Measurements from ENCODE around the gene FXN.
"Not testable (repeated sequence)": the region's sequence is repeated elsewhere in the genome, so short reads cannot be mapped to it uniquely, and the experiment has no call there.

Gene FXN

DNA sequence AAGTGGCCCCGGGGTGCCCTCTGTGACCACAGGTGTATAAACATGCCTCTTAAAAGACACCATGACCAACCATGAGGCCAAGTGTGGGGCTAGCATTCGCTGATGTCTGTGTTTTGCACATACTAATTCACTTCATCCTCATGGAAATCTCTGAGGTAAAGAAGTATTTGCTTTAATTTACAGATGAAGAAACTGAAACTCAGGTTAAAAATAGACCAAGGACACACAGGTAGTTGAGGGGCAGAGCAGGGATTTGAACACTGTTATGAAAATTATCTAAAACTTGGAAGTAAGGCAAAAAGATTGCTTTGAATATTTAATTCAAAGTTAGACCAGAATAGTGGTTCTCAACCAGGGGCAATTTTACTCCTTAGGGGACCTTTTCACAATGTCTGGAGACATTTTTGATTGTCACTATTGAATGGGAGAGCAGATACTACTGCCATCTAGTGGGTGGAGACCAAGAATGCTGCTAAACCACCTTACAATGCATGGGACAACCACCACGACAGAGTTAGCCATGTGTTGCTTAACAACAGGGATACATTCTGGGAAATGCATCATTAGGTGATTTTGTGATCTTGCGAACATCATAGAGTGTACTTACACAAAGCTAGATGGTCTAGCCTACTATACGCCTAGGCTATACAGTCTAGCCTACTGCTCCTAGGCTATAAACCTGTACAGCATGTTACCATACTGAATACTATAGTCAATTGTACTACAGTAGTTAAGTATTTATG is 8.0 kb upstream of the FXN start:
- peak; percentile 21 for DNase-seq

DNA sequence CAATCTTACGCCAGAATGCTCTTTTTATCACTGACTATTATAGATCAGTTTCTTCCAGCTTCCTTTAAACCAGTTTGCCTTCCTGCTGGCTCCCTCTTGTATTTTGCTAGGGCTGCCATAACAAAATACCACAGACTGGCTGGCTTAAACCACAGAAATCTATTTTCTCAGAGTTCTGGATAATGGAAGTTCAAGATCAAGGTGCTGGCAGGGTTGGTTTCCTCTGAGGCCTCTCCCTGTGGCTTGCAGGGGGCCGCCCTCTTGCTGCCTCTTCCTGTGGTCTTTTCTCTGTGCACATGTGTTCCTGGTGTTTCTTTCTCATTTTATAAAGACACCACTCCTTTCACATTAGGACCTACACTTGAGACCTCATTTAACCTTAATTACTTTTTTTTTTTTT is 6.8 kb upstream of the FXN start:
- no peak for DNase-seq

DNA sequence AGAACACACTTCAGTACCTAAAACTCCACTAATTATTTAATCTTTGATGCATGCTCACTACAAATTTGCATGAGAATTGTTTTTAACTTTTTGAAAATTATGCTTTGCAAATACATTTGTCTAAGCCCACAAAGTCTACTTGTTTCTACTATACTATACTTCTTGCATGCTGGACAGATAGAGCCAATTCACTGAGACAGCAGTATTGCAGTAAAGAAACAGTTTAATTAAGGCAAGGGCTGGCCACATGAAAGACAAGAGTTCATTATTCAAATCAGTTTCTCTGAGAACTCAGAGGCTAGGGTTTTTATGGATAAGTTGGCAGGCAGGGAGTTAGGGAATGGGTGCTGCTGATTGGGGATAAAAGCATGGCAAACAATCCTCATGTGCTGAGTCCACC is 6.0 kb upstream of the FXN start:
- DNase-seq: no peak

DNA sequence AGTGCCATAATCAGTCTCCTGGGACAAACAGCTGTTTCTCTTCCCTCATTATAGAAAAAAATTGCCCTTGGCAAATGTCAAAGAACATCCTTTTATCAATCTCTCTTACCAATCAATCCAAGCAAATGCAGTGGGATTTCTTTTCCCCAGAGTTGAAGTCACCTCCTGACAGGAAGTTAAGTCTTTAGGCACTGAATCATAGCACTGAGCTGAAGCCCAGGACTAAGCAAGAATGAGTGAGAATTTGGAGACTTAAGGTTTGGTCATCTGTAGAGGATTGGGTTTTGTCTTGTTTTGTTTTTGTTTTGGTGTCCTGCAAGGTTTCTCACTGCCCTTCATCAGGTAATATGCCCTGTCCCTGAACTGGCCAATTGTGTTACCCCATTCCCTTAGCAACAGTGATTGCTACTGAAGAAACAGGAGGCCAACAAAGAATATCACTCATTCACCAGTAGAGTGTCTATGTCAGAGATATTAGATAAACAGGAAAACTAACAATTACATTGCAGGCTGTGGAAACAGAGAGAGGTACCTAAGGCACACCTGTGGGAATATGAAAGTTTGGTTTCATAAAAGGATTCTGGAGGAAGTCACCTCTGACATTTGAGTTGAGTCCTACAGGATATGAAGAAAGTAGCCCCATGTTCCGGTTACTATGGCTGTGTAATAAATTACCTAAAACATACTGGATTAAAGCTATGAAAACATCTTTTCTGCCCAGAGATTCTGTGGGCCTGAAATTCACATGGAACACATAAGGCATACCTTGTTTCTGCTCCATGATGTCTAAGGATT is 4.5 kb upstream of the FXN start:
- no peak for DNase-seq

DNA sequence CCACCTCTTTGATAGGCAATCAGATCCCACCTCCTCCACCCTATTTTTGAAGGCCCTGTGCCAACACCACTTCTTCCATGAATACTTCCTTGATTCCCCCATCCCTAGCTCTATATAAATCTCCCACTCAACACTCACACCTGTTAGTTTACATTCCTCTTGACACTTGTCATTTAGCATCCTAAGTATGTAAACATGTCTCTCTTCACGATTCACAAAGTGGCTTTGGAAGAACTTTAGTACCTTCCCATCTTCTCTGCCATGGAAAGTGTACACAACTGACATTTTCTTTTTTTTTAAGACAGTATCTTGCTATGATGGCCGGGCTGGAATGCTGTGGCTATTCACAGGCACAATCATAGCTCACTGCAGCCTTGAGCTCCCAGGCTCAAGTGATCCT is 1.5 kb upstream of the FXN start:
- DNase-seq: no peak

DNA sequence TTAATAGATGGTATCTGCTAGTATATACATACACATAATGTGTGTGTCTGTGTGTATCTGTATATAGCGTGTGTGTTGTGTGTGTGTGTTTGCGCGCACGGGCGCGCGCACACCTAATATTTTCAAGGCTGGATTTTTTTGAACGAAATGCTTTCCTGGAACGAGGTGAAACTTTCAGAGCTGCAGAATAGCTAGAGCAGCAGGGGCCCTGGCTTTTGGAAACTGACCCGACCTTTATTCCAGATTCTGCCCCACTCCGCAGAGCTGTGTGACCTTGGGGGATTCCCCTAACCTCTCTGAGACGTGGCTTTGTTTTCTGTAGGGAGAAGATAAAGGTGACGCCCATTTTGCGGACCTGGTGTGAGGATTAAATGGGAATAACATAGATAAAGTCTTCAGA is 757 bp downstream of the FXN start:
- DNase-seq: no peak

DNA sequence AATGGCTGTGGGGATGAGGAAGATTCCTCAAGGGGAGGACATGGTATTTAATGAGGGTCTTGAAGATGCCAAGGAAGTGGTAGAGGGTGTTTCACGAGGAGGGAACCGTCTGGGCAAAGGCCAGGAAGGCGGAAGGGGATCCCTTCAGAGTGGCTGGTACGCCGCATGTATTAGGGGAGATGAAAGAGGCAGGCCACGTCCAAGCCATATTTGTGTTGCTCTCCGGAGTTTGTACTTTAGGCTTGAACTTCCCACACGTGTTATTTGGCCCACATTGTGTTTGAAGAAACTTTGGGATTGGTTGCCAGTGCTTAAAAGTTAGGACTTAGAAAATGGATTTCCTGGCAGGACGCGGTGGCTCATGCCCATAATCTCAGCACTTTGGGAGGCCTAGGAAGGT is 1.2 kb downstream of the FXN start:
- DNase-seq: no peak

DNA sequence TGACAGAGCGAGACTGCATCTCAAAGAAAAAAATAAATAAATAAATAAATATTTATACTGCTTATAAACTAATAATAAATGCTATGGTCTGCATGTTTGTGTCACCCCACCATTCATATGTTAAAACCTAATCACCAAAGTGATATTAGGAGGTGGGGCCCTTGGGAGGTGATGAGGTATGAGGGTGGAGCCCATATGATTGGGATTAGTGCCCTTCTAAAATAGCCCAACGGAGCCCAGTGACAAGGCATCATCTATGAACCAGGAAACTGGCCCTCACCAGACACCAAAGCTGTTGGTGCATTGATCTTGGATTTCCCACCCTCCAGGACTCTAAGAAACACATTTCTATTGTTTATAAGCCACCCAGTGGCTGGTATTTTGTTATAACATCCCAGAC is 5.1 kb downstream of the FXN start:
- DNase-seq: no peak

DNA sequence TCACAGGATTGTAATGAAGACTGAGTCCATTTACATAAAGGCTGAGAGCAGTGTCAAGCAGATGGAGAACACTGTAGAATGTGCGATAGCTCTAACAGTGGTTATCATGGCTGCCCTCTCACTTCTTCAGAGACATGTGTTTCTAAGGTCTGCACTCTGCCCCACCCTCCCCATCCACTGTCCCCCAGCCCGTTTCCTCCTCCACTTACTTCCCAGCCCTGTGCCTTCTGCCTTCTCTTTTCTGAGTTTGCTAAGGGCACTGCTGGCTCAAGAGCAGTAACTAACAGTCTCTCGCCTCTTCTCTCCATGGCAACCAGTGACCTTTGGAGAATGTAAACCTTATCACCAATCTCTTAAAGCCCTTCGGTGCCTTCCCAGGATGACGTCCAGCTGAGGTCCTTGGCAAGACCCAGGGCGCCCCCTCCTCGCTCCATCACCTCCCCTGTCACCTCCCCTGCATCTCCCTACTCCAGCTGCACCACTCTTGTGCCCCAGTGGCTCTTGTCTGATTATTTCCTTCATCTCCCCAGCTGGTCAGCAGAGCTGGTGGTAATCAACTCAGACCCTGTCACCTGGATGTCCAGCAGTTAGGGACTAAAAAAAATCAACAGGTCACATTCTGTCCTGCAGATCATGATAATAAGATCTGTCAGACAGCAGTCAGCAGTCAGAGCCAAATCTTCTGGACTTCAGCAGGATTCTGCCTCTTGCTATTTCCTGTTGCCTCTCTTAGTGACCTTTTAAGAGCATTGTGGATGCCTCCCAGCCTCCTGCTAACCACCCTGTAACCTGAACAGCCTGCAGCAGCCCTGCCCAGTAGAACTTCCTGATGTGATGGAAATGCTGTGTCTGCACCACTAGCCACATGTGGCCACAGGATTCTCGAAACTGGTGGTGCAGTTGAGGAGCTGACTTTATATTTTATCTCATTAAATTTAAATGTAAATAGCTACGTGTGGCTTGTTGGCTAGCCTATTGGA is 9.0 kb downstream of the FXN start:
- no peak for DNase-seq

DNA sequence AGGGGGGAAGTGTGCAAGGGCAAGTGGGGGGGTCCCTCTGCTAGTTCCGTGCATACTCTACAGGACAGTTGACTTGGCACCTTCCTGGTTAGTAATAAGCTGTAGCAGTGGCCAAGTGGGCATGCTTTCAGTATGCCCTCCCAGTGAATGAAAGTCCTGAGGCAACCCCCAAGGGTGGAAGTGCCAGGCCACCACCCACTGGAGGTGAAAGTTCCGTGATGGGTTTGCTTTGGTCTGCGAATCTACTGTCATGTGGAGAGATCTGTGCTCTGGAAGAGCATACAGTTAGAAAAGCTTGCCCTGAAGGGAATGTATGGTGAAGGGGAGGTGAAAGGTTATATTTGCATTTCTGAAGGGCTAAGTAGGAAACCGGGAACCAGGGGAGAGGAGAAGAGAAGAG is 10.3 kb downstream of the FXN start:
- DNase-seq: no peak

DNA sequence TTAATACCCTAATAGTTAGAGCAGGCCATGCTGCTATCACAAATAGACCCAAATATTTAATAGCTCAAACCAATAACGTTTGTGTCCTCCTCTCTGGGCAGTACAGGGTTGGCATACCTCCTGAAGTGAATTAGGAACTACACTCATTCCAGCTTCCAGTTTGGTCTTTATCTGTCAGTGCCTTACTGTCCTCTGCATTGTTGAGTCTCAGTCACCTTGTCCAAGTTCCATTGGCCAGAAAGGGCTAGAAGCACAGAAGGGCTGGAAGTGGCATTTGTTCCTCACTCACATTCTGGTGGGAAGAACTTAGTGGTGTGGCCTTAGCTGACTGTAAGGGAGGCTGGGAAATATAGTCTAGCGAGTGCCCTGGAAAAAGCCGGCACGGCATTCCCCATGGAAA is 11.2 kb downstream of the FXN start:
- DNase-seq: no peak

DNA sequence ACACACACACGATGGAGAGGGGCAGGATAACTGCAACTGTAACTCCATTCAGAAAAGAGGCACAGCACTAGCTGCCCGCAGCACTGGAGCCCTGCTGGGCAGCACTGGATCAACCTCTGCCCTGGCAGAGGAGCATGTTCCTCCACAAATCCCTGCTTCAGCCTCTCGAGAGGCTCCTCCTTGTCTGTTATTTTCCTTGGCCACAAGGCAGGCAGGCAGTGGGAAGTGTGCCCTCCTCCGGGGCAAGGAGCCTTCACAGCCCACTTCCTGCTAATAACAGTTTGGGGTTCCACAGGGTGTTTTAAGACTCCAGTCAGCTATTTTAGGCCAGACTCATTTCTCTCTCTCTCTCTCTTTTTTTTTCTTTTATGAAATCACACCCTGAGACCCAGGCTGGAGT is 11.8 kb downstream of the FXN start:
- no peak for DNase-seq

DNA sequence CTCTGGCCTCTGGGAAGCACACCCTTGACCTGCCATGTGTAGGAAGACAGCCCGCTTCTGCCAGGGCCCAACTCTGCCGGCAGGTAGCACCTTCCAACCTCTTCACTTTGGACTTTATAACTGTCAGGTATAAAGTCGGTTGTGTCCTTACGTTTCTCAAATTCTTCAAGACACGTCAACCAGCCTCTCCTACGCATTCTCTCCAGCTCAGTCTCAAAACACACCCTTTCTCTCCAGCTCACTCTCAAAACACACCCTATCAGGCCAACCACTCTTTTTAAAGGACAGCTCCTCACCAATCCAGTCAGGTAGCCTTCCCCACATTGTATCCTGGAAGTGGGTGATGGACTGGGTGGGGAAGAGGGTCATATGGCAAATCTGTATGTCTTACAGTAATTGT is 13.5 kb downstream of the FXN start:
- DNase-seq: no peak

DNA sequence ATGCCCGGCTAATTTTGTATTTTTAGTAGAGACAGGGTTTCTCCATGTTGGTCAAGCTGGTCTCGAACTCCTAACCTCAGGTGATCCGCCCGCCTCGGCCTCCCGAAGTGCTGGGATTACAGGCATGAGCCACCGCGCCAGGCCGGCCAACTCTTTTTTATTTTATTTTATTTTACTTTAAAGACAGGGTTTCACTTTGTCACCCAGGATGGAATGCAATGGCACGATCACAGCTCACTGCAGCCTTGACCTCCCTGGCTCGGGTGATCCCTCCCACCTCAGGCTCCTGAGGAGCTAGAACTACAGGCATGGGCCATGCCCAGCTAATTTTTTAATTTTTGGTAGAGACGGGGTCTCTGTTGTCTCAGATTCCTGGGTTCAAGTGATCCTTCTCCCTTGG is 15.4 kb downstream of the FXN start:
- DNase-seq: not testable (repeated sequence)

DNA sequence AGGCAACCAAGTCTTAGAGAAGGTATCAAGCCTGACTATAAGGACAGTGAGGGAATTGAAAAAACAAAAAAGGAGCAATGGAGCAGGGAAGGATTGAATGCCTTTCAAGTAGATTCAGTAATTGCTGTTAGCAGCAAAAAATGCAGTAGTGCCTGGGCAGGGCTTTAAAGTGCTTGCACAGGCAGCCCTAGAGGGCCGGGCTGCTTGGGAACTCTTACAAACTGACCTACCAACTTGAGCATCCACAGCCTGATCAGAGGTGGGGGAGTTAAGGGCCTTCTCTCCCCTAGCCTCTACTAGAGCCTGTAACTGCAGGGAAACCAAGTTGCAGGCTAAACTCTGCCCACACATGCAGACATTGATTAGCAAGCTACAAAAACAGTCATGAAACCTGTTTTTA is 19.4 kb downstream of the FXN start:
- DNase-seq: no peak

DNA sequence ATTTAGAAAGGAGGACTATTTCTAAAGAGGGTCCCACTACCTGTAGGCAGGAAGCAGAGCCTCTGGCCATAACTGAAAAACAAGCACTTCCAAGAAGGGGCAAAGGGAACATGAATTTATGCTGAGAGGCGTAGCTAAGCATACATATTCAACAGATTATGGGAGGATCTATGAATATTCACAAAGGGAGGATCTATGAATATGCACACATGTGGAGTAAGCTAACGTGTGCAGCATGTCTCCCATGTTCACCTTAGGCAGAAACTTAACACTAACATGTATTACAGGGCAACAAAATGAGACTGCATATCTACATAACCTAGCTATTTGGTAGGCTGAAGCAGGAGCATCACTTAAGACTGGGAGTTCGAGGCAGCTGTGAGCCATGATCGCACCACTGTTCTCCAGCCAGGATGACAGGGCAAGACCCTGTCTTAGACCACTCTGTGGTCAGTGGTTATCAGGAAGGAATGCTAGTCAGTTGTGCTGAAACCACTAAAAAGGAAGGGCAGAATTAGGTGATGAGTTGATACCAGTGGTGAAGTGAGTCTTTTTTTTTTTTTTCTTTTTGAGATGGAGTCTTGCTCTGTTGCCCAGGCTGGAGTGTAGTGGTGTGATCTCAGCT is 20.8 kb downstream of the FXN start:
- DNase-seq: no peak

DNA sequence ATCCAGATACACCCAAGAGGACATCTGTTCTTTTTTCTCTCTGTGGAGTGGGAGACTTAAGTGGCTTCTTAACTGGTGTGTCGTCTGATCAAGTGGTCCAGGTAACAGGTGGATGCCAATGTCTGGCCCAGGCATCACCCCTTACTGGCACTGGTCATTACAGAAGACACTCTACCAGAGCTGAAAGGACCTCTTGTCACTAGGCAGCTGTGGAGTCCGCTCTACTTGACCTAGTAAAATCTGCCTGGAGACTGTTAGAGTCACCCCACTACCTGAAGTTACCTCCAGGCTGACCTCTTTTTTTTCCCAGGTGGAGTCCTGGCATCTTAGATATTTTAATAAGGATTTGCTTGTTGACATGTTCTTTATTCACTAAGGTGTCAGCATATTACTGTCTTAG is 22.5 kb downstream of the FXN start:
- DNase-seq: no peak

DNA sequence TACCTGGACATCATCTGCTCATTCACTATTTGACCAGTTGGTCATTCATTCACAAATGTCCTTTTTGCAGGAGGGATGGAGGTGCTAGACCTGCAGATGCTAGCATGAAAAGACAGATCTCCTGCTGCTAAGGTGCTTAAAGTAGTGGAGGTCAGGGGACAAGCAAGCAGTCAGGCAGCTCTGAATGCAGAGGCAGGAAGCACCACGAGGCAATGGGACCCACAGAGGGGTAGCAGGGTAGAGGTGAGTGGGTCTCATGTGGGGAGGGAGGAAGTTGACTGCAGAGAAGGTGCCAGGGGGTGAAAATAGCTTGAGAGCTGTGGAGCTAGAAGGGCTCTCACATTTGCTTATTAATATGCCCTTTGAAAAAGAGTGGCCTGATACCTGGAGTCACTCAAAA is 25.2 kb downstream of the FXN start:
- DNase-seq: no peak

DNA sequence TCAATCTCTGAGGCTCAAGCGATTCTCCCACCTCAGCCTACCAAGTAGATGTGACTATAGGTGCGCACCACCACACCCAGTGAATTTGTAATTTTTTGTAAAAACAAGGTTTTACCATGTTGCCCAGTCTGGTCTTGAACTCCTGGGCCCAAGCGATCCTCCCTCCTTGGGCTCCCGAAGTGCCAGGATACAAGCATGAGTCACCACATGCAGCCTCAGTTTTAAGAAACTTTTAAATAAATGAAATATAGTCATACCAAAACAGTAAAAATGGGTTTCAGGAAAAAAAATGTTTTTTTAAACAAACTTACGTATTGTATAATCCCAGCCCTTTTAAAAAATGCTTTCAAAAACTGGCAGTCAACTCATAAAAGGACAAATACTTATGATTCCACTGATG is 26.6 kb downstream of the FXN start:
- no peak for DNase-seq

DNA sequence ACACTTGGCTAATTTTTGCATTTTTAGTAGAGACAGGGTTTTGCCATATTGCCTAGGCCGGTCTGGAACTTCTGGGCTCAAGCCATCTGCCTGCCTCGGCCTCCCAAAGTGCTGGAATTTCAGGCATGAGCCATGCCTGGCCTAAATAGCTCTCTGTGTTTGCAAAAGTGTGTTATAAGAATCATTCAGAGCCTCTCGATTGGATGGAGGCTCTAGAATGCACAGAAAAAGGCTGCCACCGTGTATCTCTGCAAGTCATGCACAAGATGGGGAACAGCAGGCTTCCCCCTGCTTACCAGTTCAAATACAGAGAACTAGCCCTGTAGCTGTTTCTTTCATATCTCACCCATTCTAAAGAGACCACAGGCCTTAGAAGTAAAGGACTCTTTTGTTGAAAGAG is 28.3 kb downstream of the FXN start:
- DNase-seq: no peak

DNA sequence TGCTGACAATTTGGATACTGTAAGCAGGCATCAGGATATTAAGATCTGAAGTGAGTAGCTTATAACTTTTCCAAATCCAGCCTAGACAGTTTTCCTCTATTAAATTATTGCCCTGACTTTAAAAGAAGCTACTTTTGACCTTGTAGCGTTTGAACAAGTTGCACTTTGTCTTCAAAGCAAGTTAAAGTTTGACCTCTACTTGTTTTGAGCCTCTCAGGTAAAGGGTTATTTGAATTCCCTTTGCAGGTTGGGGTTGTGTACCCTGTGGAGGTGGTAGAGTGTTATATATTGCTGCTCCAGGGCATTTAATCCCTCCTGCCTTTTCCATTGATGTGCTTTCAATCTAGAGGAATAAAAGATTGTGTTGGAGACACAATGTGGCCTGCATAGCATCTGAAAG is 30.1 kb downstream of the FXN start:
- DNase-seq: no peak

DNA sequence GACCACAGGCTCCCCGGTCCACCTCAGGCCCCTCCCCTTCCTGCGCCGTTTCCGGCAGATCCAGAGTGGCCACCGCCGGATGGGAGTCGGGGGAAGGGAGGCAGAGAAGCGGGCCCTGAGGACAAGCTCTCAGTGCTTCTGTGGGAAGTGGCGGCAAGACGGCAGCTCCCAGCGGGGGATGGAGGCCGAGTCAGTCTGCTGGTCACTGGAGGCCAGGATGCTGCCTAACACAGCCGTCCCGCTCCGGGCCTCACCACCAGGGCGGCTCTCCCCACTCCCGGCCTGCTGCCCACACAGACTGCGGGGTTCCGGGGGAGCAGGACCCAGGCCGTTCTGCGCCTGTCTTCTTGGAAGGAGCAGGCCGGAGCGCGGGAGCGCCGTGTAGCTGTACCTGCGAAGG is 31.4 kb downstream of the FXN start:
- DNase-seq: no peak

DNA sequence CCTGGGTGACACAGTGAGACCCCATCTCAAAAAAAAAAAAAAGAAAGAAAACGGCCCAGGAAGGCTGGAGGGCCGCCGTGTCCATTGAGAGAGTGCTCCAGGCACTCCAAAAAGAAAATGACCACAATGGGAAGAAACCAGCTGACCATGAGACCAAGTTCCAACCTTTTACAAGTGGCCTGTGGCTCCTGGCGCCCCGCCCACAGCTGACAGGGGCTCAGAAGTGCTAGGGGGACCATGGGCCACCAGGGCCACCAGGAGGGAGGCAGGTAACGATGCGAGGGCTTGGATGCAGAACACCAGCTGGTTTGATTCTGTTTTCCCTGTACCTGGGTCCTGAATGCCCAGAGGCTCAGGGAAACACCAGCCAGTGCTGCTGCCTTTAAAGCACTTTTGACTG is 34.6 kb downstream of the FXN start:
- DNase-seq: no peak

Measured in activated CD8-positive, alpha-beta memory T cell treated with anti-CD3 and anti-CD28 coated beads, Interleukin-2, amount 50 U/mL, for 4 hours (primary cell).